ENCODE results near the gene TRIM65. TPM values are rescaled to one million over a fixed set of nuclear protein-coding genes. Genes with fewer than 3 reads are reported as not detected.

TRIM65 gene
- total and polyA plus RNA-seq, 10 of the 15 experiments (the other 5 are each of a cell fraction or from before 2014, with no cell fraction given): 1.4 to 26.0 (median 10.8) TPM

- no peak overlapping the region for H3K4me3 ChIP-seq
- ChIA-PET SMC1A (ENCODE audit: uncharacterized antibody, unreplicated experiment) (no interaction called here), RAD21 (ENCODE audit: unreplicated experiment) (no interaction called here), POLR2A (no interaction called here), CTCF (interaction anchor here (0.8 to 1.1 kb wide), 3 partner anchors 10 to 169 kb away, joined by 3 to 4 read pairs (median 4); no protein-coding TSS in a partner anchor)
- H3K4me1 ChIP-seq (ENCODE audit: control insufficient read depth, insufficient read depth, low read length): no peaks in the 10 kb centered on the region
- WGBS (ENCODE audit: insufficient coverage, insufficient replicate concordance, low lambda C conversion rate, missing lambda C conversion rate): 82% methylated on average over 22 of the region's 23 CpGs
- FAIRE-seq: no peak
- no peaks in the 10 kb centered on the region for H3K79me2 ChIP-seq (ENCODE audit: control insufficient read depth, insufficient read depth, low read length)
- in situ Hi-C loops (cut with MboI): no loop called here
- no TSS peak for BruUV-seq (replicated peaks)
- no peak overlapping the region for H2AFZ ChIP-seq (ENCODE audit: control insufficient read depth, low read depth, low read length)
- no peak for ATAC-seq
- no peak for DNase-seq (ENCODE audit: low read depth, low spot score)
- TF ChIP-seq ZBTB11 (CRISPR knock-in tag; IDR thresholded peaks at IDR 0.05): no peak
- no peak for TF ChIP-seq SUPT20H (IDR thresholded peaks at IDR 0.05; ENCODE audit: borderline replicate concordance, control insufficient read depth, low read depth, low read length)
- TF ChIP-seq KDM1A (IDR thresholded peaks at IDR 0.05; ENCODE audit: borderline replicate concordance): no peak
- TF ChIP-seq RB1 (IDR thresholded peaks at IDR 0.05; ENCODE audit: borderline replicate concordance): no peak
- no peak for TF ChIP-seq SUZ12 (IDR thresholded peaks at IDR 0.05; ENCODE audit: unreplicated experiment)
- no peak for TF ChIP-seq SREBF2 (IDR thresholded peaks at IDR 0.05; ENCODE audit: low read length)
- TF ChIP-seq ZNF217 (IDR thresholded peaks at IDR 0.05): no peak
- TF ChIP-seq TBL1XR1 (IDR thresholded peaks at IDR 0.05; ENCODE audit: low read depth, low read length): no peak
- TF ChIP-seq NR2C2 (IDR thresholded peaks at IDR 0.05; ENCODE audit: borderline replicate concordance, control insufficient read depth, insufficient read length, low read depth): no peak
- TF ChIP-seq STAT1 (conservative IDR thresholded peaks at IDR 0.05): no peak
- no peak for TF ChIP-seq FOS (IDR thresholded peaks at IDR 0.05; ENCODE audit: borderline replicate concordance, extremely low read depth, insufficient read length)
- no peak for TF ChIP-seq EED (IDR thresholded peaks at IDR 0.05; ENCODE audit: low read depth)
- TF ChIP-seq IKZF1 (conservative IDR thresholded peaks at IDR 0.05): no peak
- H4K20me1 ChIP-seq (ENCODE audit: control insufficient read depth, insufficient read depth): no peaks in the 10 kb centered on the region
- no peak overlapping the region for H3K9ac ChIP-seq (ENCODE audit: control insufficient read depth, insufficient read depth, low read length)
- no peaks in the 10 kb centered on the region for H3K9me3 ChIP-seq (replicated peaks; ENCODE audit: control insufficient read depth, insufficient read depth, low read length)
- no peaks in the 10 kb centered on the region for H3K27me3 ChIP-seq (replicated peaks in 1 of 2; ENCODE audit: control insufficient read depth in 2 of 2, insufficient read depth in 2 of 2, low read length in 1 of 2)
- no peak overlapping the region for H3K4me2 ChIP-seq (ENCODE audit: control insufficient read depth, insufficient read depth)
- intact Hi-C loops (cut with micrococcal nuclease; ENCODE audit: unreplicated experiment): no loop called here
- H3K27ac ChIP-seq (ENCODE audit: control insufficient read depth, insufficient read depth): no peak overlapping the region
- H3K36me3 ChIP-seq (ENCODE audit: control insufficient read depth in 2 of 2, insufficient read depth in 2 of 2, low read length in 1 of 2): no peaks in the 10 kb centered on the region
Measured at GRCh38 chr17:75917141-75917916, 20.6 kb upstream of the TRIM65 start.

Data from GM12878 (cell line).